Right ventricle myocardium superior (tissue), 1 donor: ENCODE measurements around the gene GRM1. TPM values are rescaled to one million over a fixed set of nuclear protein-coding genes. Genes with fewer than 3 reads are reported as not detected.
"Not testable (repeated sequence)": the region's sequence is repeated elsewhere in the genome, so short reads cannot be mapped to it uniquely, and the experiment has no call there.

Experiments
- ATAC-seq: fragments of 200-7000 bp; cut with Tn5 transposase; one replicate; pipeline ENCODE4 v1.9.1; 2020; ENCODE audit warnings: mild to moderate bottlenecking; ENCODE audit not compliant: poor library complexity
- DNase-seq: peaks from one replicate; pipeline ENCODE4 v3.0.0-alpha.2; 2020
- intact Hi-C: fragments of 100-400 bp; cut with DNase I; formaldehyde crosslinking; loops from one replicate; pipeline ENCODE4 v1.11.2; 2022
- total RNA-seq: library from RNA; stranded (reverse); fragmentation: NEBNext Ultra II Directional; extraction: Animal tissue kit (Norgen Biotek cat#: 25700); gene quantifications from one replicate; pipeline ENCODE4 v1.2.1, GENCODE V29; 2021
- donor health status: DM: no; HTN: yes; CAD: no; lungs with severe emphysema.

GRM1 gene
- total RNA-seq, 1 donor from 2014 or later: 2.2 TPM

DNA sequence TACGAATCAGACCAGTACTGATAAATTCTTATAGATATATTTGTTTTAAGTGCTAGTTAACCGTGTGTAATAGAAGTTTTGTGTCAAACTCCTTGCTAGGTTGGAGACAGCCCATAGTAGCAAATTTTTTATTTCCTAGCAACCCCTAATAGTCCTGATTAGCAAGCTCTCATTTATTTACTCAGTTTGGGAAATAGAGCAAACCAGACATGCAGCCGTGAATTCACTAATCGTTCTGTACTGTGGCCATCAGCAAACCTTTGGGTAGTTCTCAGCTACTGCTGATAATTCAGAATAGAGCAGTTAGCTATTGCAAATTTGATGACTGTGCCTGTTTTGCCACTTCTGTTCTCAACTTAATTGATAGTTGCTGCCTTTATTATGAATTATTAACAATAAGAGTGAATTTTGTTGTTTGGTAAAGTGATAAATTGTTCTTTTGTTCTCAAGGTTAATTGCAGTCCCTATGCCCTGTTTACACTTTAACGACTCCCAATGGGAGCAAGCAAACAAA is 215.8 kb downstream of the GRM1 start:
- ATAC-seq (no peak), DNase-seq (no peak)
- intact Hi-C loops: no loop called here

DNA sequence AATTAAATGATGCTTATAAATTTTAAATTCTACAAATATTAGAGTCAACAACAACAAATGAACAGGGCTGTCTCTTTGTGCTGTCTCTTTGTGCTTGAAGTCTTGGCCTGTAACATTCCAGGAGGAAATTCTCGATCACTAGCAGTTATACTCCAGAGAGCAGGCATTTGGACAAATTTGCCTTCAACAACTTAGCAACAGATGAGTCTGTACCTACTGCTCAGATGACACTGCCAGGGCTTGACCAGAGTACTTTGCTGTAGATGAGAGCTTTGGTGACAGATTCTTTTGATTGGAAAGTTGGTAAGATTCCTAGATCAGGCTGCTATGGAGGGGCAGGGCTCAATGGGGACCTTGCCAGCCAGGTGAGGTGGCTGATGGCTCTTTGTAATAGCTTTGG is 217.2 kb downstream of the GRM1 start:
- intact Hi-C loops: no loop called here
- ATAC-seq: no peak
- DNase-seq: no peak

DNA sequence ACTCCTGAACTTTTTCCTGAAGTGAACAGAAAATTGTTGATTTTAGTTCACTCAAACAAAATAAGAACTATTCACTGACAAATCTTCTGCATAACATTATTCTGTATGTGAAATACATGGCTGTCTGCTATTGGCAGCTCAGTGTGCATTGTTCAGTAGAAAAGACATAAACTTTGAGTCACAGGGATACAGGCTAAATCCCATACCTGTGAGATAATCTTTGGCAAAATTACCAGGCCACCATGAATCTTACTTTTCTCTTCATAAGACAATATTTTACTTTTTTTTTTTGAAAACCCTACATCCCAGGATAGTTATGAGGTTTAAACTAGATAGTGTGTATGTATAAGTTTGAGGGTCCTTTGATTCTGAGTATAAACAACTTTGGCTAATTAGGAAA is 224.8 kb downstream of the GRM1 start:
- DNase-seq (no peak), ATAC-seq (no peak)
- intact Hi-C loops: no loop called here

DNA sequence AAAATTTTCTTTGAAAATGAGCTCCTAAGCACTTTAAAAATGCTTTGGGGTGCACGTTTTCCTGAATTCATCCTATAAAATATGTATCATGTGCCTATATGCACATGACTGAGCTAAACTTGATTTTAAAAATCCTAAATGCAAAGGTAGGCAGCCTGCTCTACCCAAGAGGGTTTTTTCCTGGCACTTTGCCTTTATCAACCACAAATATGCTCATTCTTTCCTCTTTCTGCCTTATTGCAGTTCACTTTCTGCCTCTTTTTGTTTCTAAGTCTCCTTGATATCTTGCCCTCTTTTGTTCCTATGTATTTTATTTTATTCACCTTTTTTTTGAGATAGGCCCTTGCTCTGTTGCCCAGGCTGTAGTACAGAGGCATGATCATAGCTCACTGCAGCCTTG is 229.3 kb downstream of the GRM1 start:
- no peak for DNase-seq
- intact Hi-C loops: no loop called here
- no peak for ATAC-seq

DNA sequence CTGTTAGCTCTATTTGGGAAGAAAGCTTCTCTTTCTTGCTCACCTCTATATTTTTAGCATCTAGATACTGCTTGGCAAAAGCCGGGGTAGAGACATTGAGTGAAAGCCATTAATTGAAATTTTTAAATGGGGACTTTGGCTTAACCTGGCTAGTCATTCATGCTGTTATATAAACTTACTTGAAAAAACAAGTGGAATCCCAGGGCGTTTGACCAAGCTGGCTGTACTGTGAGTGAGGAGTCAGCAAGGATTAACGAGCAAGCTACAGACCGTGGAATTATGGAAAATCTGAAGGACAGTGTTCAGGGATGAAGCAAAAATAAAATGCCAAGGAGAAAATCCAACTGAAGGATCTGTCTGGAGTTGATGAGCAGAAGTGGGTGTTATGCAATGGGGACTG is 232.0 kb downstream of the GRM1 start:
- DNase-seq (no peak), ATAC-seq (no peak)
- intact Hi-C loops: no loop called here

DNA sequence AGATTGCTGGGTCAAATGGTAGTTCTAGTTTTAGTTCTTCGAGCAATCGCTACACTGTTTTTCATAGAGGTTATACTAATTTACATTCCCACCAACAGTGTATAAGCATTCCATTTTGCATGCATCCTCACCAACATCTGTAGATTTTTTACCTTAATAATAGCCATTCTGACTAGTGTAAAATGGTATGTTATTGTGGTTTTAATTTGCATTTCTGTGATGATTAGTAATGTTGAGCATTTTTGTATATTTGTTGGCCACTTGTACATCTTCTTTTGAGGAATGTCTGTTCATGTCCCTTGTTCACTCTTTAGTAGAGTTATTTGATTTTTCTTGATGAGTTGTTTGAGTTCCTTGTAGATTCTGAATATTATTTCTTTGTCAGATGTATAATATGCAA is 236.2 kb downstream of the GRM1 start:
- intact Hi-C loops: no loop called here
- DNase-seq (no peak), ATAC-seq (no peak)

DNA sequence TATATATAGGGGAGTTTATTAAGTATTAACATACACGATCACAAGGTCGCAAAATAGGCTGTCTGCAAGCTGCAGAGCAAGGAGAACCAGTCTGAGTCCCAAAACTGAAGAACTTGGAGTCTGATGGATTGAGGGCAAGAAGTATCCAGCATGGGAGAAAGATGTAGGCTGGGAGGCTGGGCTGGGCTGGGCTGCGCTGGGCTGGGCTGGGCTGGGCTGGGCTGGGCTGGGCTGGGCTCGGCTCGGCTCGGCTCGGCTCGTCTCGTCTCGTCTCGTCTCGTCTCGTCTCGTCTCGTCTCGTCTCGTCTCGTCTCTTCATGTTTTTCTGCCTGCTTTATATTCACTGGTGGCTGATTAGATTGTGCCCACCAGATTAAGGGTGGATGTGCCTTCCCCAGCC is 238.6 kb downstream of the GRM1 start:
- no peak for ATAC-seq

DNA sequence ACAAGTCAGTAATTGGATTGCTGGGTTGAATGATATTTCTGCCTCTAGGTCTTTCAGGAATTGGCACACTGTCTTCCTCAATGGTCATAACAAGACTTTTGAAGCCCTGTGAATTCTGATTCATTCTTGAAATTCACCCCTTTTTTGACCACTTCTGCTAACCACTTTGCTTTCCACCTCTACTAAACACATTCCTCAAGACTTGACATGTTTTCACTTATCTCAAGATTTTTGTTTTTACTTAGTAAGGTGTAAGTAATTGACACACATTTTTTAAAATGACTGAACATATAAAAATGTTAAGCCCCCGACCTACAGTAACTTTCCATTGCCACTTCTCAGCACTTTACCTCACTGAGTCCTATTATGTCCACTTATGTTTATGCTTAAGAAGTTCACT is 239.1 kb downstream of the GRM1 start:
- no peak for ATAC-seq
- intact Hi-C loops: no loop called here
- DNase-seq: no peak

More for the DNA sequence above, 238.6 kb downstream of the GRM1 start:
- intact Hi-C loops: no loop called here
- DNase-seq: no peak

DNA sequence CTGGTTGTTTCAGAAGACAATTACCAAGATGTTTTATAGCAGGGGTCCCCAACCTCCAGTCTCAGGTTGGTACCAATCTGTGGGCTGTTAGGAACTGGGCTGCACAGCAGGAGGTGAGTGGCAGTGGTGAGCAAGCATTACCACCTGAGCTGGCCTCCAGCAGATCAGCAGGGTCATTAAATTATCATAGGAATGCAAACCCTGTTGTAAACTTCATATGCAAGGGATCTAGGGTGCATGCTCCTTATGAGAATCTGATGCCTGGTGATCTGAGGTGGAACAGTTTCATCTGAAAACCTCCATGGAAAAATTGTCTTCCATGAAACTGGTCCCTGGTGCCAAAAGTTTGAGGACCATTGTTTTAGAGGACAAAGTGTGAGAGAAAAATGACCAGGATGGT is 240.6 kb downstream of the GRM1 start:
- intact Hi-C loops: no loop called here
- DNase-seq (no peak), ATAC-seq (no peak)

DNA sequence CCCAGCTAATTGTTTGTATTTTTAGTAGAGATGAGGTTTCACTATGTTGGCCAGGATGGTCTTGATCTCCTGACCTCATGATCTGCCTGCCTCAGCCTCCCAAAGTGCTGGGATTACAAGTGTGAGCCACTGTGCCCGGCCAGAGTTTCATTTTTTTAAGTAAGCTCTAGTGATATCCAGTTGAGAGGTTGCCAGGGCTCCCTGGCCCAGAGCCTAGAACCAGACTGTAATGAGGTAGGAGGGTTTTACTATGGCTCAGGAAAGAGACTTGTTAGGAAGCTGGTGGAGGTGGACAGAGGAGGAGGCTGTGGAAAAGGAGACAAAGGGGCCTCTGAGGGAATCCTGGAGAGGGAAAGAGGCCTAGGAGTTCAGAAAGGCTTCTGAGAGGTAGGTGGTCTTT is 242.3 kb downstream of the GRM1 start:
- DNase-seq: peak; percentile 85
- peak; percentile 87 for ATAC-seq
- intact Hi-C loops: not testable (repeated sequence)

DNA sequence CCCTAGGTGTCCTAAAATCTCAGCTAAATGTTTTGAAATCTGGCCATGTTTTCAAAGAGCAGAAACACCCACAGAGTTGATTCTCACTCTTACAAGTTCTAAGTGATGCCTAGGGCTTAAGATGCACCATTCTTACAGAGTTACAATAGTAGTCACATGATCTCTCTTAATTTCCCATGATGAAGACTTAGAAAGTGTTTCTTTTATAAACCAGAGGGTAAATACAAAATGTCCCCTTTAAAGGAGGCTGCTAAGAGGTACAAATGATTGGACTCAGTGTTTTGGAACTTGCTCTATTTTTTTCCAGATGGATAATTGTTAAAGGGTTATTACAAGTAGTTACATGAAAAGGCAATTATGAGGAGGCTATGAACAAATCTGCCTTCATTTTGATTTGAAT is 244.6 kb downstream of the GRM1 start:
- no peak for ATAC-seq
- intact Hi-C loops: no loop called here
- DNase-seq: no peak

DNA sequence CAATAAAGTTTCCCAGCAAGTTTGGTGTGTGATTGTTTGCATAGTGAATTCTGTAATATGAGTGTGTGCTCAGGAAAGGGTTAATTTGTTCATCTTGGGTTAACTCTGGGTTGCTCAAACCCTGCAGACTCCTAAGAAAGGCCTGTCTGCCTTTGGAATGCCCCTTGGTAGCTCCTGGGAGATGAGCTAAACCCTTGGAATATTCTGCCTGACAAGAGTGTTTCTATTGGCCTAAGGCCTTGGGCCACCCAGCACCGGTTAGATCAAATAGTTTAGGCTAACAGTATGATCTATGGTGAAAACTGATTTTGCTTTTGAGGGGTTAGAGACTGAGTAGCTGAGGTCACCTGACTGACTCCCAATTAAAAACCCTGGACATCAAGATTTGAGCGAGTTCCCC is 248.3 kb downstream of the GRM1 start:
- ATAC-seq: no peak

DNA sequence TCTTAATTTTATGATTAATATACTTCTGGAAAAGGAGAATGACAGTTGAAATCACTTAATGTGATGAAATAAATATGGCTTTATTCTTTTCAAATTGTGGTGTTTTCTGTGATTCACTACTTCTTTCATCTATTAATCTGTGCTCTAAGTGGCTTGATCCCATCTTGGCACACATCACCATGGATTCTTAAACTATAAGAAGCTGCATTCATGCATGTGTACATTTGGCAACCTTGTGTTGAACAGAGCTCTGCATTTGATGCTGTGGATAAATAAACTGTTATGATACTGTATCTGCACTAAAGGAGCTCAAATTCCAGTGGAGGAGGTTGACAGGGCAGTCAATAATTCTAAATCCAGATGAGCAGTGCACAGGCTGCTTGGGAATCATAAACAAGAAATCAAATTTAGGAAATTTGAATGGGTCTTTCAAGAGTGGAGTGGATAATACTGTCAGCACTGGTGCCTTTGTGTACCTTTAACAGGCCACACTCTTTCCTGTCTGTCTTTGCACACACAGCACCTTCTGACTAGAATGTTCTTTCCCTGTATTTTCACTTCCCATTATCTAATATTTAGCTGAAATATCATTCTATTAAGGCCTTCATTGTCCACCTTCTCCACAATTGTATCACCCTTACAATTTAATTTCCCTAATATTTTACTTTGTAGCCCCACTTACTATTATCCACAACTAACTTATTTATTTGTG is 252.9 kb downstream of the GRM1 start:
- DNase-seq (no peak), ATAC-seq (no peak)
- intact Hi-C loops: no loop called here

More for the DNA sequence above, 248.3 kb downstream of the GRM1 start:
- intact Hi-C loops: no loop called here
- DNase-seq: no peak

DNA sequence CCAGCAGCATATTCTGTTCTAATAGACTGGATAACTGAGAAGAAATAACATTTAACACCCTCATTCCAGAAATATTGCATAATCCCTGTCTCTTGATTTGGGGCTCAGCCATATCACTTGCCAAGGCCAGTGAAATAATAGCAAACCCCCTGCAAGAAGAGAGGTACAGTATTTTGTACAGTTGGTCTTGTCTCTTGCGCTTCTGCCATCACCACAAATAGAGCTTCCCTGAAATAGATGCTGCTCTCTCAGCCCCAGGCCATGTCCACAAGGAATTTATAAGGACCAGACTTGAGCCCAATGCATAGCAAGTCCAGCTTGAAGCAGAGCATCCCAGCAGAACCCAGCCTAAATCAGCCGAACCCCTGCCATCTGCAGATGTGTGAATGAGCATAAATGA is 254.0 kb downstream of the GRM1 start:
- intact Hi-C loops: no loop called here
- ATAC-seq: no peak
- no peak for DNase-seq

DNA sequence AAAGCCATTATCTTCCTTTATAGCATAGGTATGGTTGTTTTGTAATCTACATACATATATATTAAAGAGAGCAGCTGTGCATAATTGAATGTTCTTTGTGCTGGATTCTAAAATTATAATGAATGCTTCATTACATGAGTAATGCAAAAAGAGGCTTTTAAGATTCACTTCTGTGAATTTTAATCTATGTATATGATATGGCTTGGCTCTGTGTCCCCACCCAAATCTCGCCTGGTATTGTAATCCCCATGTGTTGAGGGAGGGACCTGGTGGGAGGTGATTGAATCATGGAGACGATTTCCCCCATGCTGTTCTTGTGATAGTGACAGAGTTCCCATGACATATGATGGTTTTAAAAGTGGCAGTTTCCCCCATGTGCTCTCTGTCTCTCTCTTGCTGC is 255.4 kb downstream of the GRM1 start:
- intact Hi-C loops: no loop called here
- ATAC-seq: no peak
- DNase-seq: no peak

DNA sequence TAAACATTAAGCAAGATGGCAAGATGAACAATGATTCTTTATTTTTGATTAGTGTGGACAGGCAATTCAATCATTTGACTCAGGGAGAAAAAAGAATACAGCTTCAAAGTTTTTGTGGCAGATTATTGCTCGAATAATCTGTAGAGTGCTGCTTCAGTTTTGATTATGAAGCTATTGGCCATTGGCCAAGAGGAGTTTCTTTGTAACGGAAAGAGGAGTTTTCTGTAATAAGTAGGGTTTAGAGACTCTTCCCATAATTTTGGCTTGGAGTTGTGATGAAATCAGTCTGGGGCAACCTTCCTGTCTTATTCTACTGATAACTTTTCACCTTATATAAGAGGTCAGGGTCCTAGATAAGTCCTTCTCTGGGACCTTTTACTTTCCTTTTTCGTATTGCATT is 258.1 kb downstream of the GRM1 start:
- DNase-seq (no peak), ATAC-seq (no peak)
- intact Hi-C loops: no loop called here

DNA sequence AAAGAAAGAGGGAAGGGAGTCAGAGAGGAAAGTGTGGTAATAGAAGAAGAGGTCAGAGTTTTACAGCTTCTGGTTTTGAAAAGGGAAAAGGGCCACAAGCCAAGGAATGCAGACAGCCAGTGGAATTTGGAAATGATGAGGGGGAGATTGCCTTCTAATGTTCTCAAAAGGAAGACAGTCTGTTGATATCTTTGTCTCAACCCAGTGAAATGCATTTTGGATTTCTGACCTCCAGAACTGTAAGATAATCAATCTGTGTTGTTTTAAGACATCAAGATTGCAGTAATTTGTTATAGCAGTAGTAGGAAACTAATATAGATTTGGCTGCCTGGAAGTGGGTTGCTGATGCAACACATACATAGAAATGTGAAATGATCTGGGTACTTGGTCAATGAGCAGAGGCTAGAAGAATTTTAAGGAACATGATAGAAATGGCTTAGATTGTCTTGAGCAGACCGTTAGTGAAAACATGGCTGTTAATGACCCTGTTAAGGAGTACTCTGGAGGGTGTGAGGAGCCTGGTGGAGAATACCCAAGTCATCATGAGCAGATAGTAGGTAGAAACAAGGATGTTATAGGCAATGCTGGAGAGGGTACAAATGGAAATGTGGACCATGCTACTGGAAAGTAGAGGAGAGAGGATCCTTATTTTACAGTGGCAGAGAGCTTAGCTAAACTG is 259.0 kb downstream of the GRM1 start:
- DNase-seq: no peak
- no peak for ATAC-seq
- intact Hi-C loops: no loop called here

DNA sequence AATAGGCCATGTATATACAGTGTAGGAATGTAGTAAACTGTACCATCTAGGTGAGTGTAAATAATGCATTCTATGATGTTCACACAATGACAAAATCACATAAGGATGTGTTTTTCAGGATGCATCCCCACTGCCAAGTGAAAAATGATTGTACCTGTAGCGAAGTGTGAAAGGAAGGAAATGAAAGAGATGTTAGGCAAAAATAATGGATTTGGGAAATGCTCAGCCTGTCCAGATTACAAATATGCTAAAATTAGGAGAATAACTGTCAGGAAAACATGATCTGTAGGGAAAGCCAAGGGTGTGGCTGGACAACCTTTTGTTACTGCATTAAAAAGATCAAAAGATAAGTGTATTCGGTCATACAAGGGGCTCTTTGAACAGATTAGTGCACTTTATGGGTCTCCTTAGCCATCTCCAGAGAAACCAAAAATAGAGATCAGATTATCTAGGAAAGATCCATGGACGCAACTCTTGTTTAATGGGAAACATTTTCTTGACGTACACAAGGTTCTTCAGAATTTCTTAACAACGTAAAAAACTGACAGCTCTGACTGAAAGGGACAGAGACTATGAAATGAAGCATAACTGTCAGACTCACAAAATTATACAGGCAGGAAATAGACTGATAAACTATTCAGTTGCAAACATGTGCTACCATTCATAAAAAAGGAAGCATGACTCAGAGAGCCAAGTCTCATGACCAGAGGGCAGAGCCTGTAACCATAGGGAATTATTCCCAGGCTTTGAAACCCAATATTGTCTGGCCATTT is 261.1 kb downstream of the GRM1 start:
- intact Hi-C loops: no loop called here
- no peak for DNase-seq
- peak; percentile 31 for ATAC-seq

DNA sequence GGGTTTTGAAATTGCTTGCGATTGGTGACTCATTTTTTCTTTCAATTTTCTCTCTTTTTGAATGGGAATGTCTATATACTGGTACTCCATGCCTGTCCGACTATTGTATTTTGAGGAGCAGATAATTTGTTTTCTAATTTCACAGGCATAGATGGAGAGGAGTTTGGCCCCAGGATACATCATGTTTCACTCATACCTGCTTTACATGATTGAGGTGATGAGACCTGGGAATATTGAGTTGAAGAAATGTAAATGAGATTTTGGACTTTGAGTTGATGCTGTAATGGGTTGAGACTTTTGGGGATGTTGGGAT is 261.7 kb downstream of the GRM1 start:
- DNase-seq: no peak
- intact Hi-C loops: no loop called here
- no peak for ATAC-seq

DNA sequence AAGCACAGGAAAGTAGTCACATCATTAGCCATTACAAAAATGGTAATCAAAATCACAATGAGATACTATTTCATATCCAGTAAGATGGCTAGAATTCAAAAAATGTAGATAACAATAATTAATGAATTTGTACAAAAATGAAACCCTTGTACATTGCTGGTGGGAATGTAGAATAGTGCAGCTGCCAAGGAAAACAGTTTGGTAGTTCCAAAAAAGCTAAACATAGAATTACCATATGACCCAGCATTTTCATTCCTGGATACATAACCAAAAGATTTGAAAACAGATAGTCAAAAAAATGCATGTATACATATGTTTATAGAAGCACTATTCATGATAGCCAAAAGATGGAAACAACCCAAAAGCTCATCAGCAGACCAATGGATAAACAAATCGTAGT is 263.6 kb downstream of the GRM1 start:
- intact Hi-C loops: no loop called here
- DNase-seq (no peak), ATAC-seq (no peak)
